K562 (cell line): Measurements from ENCODE around the gene SLC4A1. TPM values are rescaled to one million over a fixed set of nuclear protein-coding genes. Genes with fewer than 3 reads are reported as not detected.

Experiments used
- ATAC-seq: fragments of 200-7000 bp; cut with Tn5 transposase; 3 replicates; pipeline ENCODE4 v1.9.1; 2020; ENCODE audit warnings: moderate library complexity
- BruUV-seq: library from RNA; stranded (reverse); fragments of 400-500 nt; replicated peaks from 2 replicates; lab custom pipeline; 2021; lab: Mats Ljungman, UMichigan
- CTCF ChIA-PET: fragments of 300-600 bp; formaldehyde crosslinking; extraction: SDS; loops from one replicate; lab custom pipeline; 2021; ENCODE audit warnings: low intra/inter-chr PET ratio; lab: Yijun Ruan, JAX
- POLR2A ChIA-PET: fragments of 300-600, 350-650 bp; sonication (Branson Sonifier 250); formaldehyde crosslinking; extraction: SDS; loops from one replicate; lab custom pipeline; 2021; ENCODE audit warnings: antibody characterized with exemption, inconsistent platforms; lab: Yijun Ruan, JAX
- DNase-seq, 4 experiments: peaks; one replicate each; pipeline versions ENCODE4 v3.0.0 to v3.0.0-alpha.2; 2011 to 2018; ENCODE audit warnings: low spot score in 3 of 4, mixed read lengths in 3 of 4; ENCODE audit errors: extremely low read depth in 1 of 4
- FAIRE-seq: peaks from 2 replicates; lab custom pipeline; 2011; peaks lifted over from hg19 to GRCh38; lab: Jason Lieb, UNC
- H2AFZ ChIP-seq: 2 replicates; pipeline ENCODE4 v1.6.0; 2011; ENCODE audit warnings: low read depth, low read length, control low read depth, inconsistent platforms
- H3K27ac ChIP-seq: fragments of 200-600 bp; 3 replicates; pipeline ENCODE4 v1.8.0; 2011; ENCODE audit warnings: low read depth, mild to moderate bottlenecking, control low read depth, inconsistent platforms, low read length, moderate library complexity, mixed read lengths; ENCODE audit errors: extremely low read depth
- H3K27me3 ChIP-seq, 2 experiments: fragments of 300-600 bp in 1 of 2; 2 replicates in 1 of 2; 3 replicates in 1 of 2; pipeline versions ENCODE4 v1.6.0 to v1.8.0; 2011; ENCODE audit warnings: inconsistent platforms in 2 of 2, low read length in 2 of 2, mild to moderate bottlenecking in 1 of 2, mixed read lengths in 1 of 2, moderate library complexity in 1 of 2; ENCODE audit not compliant: control insufficient read depth in 2 of 2, insufficient read depth in 2 of 2
- H3K36me3 ChIP-seq: fragments of 300-600 bp; 3 replicates; pipeline ENCODE4 v1.8.0; 2011; ENCODE audit warnings: mild to moderate bottlenecking, low read length, inconsistent platforms; ENCODE audit not compliant: control insufficient read depth, insufficient read depth
- H3K4me1 ChIP-seq, 2 experiments: fragments of 200-600 bp in 1 of 2; replicated peaks in 1 of 2; 2 replicates in 1 of 2; 3 replicates in 1 of 2; pipeline versions ENCODE4 v1.5.1 to v1.8.0; 2011; ENCODE audit warnings: inconsistent platforms in 2 of 2, low read length in 2 of 2, mild to moderate bottlenecking in 1 of 2, mixed read lengths in 1 of 2, moderate library complexity in 1 of 2; ENCODE audit not compliant: control insufficient read depth in 2 of 2, insufficient read depth in 2 of 2
- H3K4me2 ChIP-seq: 2 replicates; pipeline ENCODE4 v1.6.1; 2011; ENCODE audit warnings: low read length, control low read depth, inconsistent platforms, mixed read lengths; ENCODE audit not compliant: insufficient read depth
- H3K4me3 ChIP-seq: fragments of 200-600 bp; sonication (generic), shearing (Covaris generic); 2 replicates; pipeline ENCODE4 v1.5.1; 2016; ENCODE audit warnings: control low read depth, inconsistent platforms
- H3K79me2 ChIP-seq: fragments of 200-600 bp; 3 replicates; pipeline ENCODE4 v1.8.0; 2011; ENCODE audit warnings: low read length, inconsistent platforms; ENCODE audit not compliant: control insufficient read depth, insufficient read depth
- H3K9ac ChIP-seq, 2 experiments: 2 replicates each; pipeline versions ENCODE4 v1.6.0 to v1.6.1; 2011; ENCODE audit warnings: low read depth in 2 of 2, low read length in 2 of 2, control low read depth in 1 of 2, inconsistent platforms in 1 of 2, mild to moderate bottlenecking in 1 of 2, mixed read lengths in 1 of 2; ENCODE audit not compliant: insufficient read depth in 1 of 2
- H3K9me1 ChIP-seq: one replicate; pipeline ENCODE4 v1.6.0; 2011; ENCODE audit warnings: inconsistent platforms, mild to moderate bottlenecking, low read length, moderate library complexity; ENCODE audit not compliant: control insufficient read depth, insufficient read depth
- H3K9me3 ChIP-seq: replicated peaks from 2 replicates; pipeline ENCODE4 v1.5.1; 2011; ENCODE audit warnings: low read depth, low read length, inconsistent platforms; ENCODE audit not compliant: control insufficient read depth, insufficient read depth
- H4K20me1 ChIP-seq: replicated peaks from 2 replicates; pipeline ENCODE4 v1.6.1; 2011; ENCODE audit warnings: low read length, inconsistent platforms, mixed read lengths; ENCODE audit not compliant: control insufficient read depth, insufficient read depth
- BCL6 ChIP-seq: fragments of 250-450 bp; sonication (Bioruptor Pico); IDR thresholded peaks from 2 replicates; pipeline ENCODE4 v1.4.0; 2020
- CBFA2T2 ChIP-seq: fragments of 450-650 bp; conservative IDR thresholded peaks from 2 replicates; pipeline ENCODE4 v1.6.1; 2017; ENCODE audit warnings: mild to moderate bottlenecking
- CBX1 ChIP-seq: sonication (generic); IDR thresholded peaks from 2 replicates; pipeline ENCODE4 v1.6.1; 2016; ENCODE audit warnings: antibody characterized with exemption, low read depth, mild to moderate bottlenecking
- FOXJ2 ChIP-seq: fragments of 200-800 bp; sonication (Bioruptor generic); IDR thresholded peaks from 2 replicates; pipeline ENCODE4 v1.6.1; 2016; ENCODE audit warnings: missing genetic modification characterization, missing compliant biosample characterization
- FOXK1 ChIP-seq: sonication (generic); formaldehyde crosslinking; IDR thresholded peaks from 2 replicates; pipeline ENCODE4 v1.8.0; 2022; ENCODE audit warnings: missing genetic modification reagents, mild to moderate bottlenecking, borderline replicate concordance
- MEF2A ChIP-seq: IDR thresholded peaks from 2 replicates; pipeline ENCODE4 v1.6.1; 2011; ENCODE audit warnings: low read depth, mild to moderate bottlenecking, low read length, moderate library complexity; ENCODE audit not compliant: control insufficient read depth
- MYNN ChIP-seq, 2 experiments: sonication (generic); formaldehyde crosslinking in 1 of 2; IDR thresholded peaks; 2 replicates each; pipeline versions ENCODE4 v1.5.0 to v1.6.1; 2016 to 2020; ENCODE audit warnings: antibody characterized with exemption in 1 of 2, missing genetic modification reagents in 1 of 2
- PHF8 ChIP-seq: fragments of 200-600 bp; sonication (generic); IDR thresholded peaks from 2 replicates; pipeline ENCODE4 v1.6.1; 2012; ENCODE audit warnings: mixed run types, mild to moderate bottlenecking, inconsistent platforms, low read length, moderate library complexity, borderline replicate concordance
- RFX7 ChIP-seq: fragments of 250-450 bp; sonication (Bioruptor Pico); IDR thresholded peaks from 2 replicates; pipeline ENCODE4 v1.5.1; 2021; ENCODE audit warnings: mild to moderate bottlenecking
- SMAD2 ChIP-seq: fragments of 150-350 bp; IDR thresholded peaks from 2 replicates; pipeline ENCODE4 v1.6.1; 2014; ENCODE audit warnings: low read depth, mild to moderate bottlenecking, low read length
- TRIM28 ChIP-seq: fragments of 450-650 bp; IDR thresholded peaks from 2 replicates; pipeline ENCODE4 v1.6.1; 2017
- ZNF668 ChIP-seq: fragments of 250-450 bp; sonication (Bioruptor Pico); IDR thresholded peaks from 2 replicates; pipeline ENCODE4 v1.8.0; 2022; ENCODE audit warnings: mild to moderate bottlenecking, inconsistent platforms
- WGBS: fragments of 100-300 bp; shearing (Covaris generic); methylation state at CpG from one replicate; pipeline ENCODE4 v1.1.6; 2016; ENCODE audit warnings: low coverage, mixed read lengths; ENCODE audit not compliant: insufficient coverage; ENCODE audit errors: missing lambda C conversion rate; 5-methylcytosine and 5-hydroxymethylcytosine counted together
- in situ Hi-C: fragments of 300-500 bp; cut with MboI; formaldehyde crosslinking; loops from 4 replicates; pipeline ENCODE4 v1.15.0; 2018; ENCODE audit warnings: inconsistent platforms, mixed read lengths
- intact Hi-C: fragments of 100-400 bp; cut with micrococcal nuclease; formaldehyde crosslinking; loops from 2 replicates; pipeline ENCODE4 v1.14.2; 2022
- polyA plus RNA-seq, 8 experiments: library from polyadenylated mRNA; depleted of rRNA in 4 of 8; stranded (reverse) in 5 of 8; unstranded in 3 of 8; fragments of >200 nt; fragmentation: Nextera tagmentation in 2 of 8; fragmentation: Illumina TruSeq in 1 of 8; extraction: Ambion mirVana in 2 of 8; extraction: Trizol in 1 of 8; gene quantifications; 2 replicates each; pipeline versions ENCODE4 v1.2.1 to v1.2.3, GENCODE V29; 2011 to 2014; ENCODE audit warnings: inconsistent platforms in 1 of 8, missing spikeins in 1 of 8
- total RNA-seq, 7 experiments: library from RNA; depleted of rRNA in 6 of 7; stranded (reverse); fragments of >200 nt in 6 of 7; fragmentation: Illumina TruSeq in 2 of 7; extraction: Trizol in 2 of 7; gene quantifications; 2 replicates each; pipeline versions ENCODE4 v1.2.1 to v1.2.3, GENCODE V29; 2011 to 2021; ENCODE audit warnings: low replicate concordance in 1 of 7
- TF ChIP-seq, protein P1 (sequence below): fragments of 450-650 bp; formaldehyde crosslinking; IDR thresholded peaks from 2 replicates; pipeline ENCODE4 v1.4.0; 2020; ENCODE audit warnings: mild to moderate bottlenecking
- TF ChIP-seq, protein P2 (sequence below): fragments of 250-450 bp; sonication (Bioruptor Pico); IDR thresholded peaks from 2 replicates; pipeline ENCODE4 v1.9.0; 2021; ENCODE audit warnings: mild to moderate bottlenecking
- TF ChIP-seq, protein P3 (sequence below): fragments of 450-650 bp; IDR thresholded peaks from 2 replicates; pipeline ENCODE4 v1.6.1; 2017; ENCODE audit warnings: antibody characterized with exemption, mild to moderate bottlenecking
- TF ChIP-seq, protein P4 (sequence below): IDR thresholded peaks from 2 replicates; pipeline ENCODE4 v1.6.1; 2012; ENCODE audit warnings: low read depth, low read length, improper control_type of control experiment, borderline replicate concordance

The SLC4A1 gene
- total and polyA plus RNA-seq, 9 of the 15 experiments (the other 6 are each of a cell fraction or from before 2014, with no cell fraction given) = 0.14 to 1.00 (median 0.53) TPM

DNA sequence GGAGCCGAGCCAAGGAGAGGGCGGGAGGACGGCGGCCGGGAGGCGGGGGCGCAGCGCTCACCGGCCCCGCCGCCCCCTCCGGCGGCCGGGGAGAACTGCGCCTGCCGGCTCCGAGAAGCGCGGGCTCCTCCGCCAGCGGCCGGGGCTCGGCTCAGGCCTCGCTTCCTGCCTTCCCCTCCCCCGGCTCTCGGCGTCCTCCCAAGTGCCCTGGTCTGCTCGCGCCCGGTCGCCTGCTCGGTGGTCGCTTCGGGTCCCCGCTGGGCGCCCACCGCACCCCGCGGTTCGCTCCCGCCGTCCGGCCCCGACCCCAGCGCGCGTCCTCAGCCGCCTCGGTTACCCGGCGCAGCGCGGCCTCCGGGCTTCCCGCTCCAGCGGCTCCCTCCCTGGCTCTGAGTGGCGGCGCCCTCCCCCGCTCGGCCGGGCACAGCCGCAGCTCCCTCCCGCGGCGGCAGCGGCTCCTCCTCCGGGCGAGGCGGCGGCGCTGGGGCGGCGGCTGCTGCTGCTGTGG lies 48.8 kb downstream of the SLC4A1 start:
- in situ Hi-C loops = no loop called here
- TF ChIP-seq PHF8 = peak; percentile 69; the same call in 1 of the 2 replicates
- TF ChIP-seq ZNF668 = no peak
- no peak for TF ChIP-seq FOXJ2 (tag)
- TF ChIP-seq MEF2A = no peak
- TF ChIP-seq, protein P1, sequence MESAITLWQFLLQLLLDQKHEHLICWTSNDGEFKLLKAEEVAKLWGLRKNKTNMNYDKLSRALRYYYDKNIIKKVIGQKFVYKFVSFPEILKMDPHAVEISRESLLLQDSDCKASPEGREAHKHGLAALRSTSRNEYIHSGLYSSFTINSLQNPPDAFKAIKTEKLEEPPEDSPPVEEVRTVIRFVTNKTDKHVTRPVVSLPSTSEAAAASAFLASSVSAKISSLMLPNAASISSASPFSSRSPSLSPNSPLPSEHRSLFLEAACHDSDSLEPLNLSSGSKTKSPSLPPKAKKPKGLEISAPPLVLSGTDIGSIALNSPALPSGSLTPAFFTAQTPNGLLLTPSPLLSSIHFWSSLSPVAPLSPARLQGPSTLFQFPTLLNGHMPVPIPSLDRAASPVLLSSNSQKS (CRISPR knock-in tag) = no peak
- TF ChIP-seq, protein P2, sequence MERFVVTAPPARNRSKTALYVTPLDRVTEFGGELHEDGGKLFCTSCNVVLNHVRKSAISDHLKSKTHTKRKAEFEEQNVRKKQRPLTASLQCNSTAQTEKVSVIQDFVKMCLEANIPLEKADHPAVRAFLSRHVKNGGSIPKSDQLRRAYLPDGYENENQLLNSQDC (CRISPR knock-in tag) = no peak
- no peak for TF ChIP-seq RFX7 (CRISPR knock-in tag)
- TF ChIP-seq, protein P3, sequence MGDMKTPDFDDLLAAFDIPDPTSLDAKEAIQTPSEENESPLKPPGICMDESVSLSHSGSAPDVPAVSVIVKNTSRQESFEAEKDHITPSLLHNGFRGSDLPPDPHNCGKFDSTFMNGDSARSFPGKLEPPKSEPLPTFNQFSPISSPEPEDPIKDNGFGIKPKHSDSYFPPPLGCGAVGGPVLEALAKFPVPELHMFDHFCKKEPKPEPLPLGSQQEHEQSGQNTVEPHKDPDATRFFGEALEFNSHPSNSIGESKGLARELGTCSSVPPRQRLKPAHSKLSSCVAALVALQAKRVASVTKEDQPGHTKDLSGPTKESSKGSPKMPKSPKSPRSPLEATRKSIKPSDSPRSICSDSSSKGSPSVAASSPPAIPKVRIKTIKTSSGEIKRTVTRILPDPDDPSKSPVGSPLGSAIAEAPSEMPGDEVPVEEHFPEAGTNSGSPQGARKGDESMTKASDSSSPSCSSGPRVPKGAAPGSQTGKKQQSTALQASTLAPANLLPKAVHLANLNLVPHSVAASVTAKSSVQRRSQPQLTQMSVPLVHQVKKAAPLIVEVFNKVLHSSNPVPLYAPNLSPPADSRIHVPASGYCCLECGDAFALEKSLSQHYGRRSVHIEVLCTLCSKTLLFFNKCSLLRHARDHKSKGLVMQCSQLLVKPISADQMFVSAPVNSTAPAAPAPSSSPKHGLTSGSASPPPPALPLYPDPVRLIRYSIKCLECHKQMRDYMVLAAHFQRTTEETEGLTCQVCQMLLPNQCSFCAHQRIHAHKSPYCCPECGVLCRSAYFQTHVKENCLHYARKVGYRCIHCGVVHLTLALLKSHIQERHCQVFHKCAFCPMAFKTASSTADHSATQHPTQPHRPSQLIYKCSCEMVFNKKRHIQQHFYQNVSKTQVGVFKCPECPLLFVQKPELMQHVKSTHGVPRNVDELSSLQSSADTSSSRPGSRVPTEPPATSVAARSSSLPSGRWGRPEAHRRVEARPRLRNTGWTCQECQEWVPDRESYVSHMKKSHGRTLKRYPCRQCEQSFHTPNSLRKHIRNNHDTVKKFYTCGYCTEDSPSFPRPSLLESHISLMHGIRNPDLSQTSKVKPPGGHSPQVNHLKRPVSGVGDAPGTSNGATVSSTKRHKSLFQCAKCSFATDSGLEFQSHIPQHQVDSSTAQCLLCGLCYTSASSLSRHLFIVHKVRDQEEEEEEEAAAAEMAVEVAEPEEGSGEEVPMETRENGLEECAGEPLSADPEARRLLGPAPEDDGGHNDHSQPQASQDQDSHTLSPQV = peak; percentile 49; the same call in 1 of the 2 replicates
- no peak for TF ChIP-seq CBFA2T2
- no peak for TF ChIP-seq FOXK1 (CRISPR knock-in tag)
- TF ChIP-seq, protein P4, sequence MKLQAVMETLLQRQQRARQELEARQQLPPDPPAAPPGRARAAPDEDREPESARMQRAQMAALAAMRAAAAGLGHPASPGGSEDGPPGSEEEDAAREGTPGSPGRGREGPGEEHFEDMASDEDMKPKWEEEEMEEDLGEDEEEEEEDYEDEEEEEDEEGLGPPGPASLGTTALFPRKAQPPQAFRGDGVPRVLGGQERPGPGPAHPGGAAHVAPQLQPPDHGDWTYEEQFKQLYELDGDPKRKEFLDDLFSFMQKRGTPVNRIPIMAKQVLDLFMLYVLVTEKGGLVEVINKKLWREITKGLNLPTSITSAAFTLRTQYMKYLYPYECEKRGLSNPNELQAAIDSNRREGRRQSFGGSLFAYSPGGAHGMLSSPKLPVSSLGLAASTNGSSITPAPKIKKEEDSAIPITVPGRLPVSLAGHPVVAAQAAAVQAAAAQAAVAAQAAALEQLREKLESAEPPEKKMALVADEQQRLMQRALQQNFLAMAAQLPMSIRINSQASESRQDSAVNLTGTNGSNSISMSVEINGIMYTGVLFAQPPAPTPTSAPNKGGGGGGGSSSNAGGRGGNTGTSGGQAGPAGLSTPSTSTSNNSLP = no peak
- no peak for TF ChIP-seq TRIM28
- TF ChIP-seq SMAD2 = no peak
- TF ChIP-seq BCL6 (CRISPR knock-in tag) = no peak
- no peak for TF ChIP-seq MYNN (IDR thresholded peaks at IDR 0.05)
- no peak for TF ChIP-seq MYNN (CRISPR knock-in tag; IDR thresholded peaks at IDR 0.05)
- TF ChIP-seq CBX1 = no peak; the same call in 1 of the 2 replicates

More for the DNA sequence above, 48.8 kb downstream of the SLC4A1 start:
- Histone ChIP-seq H3K4me1 (peaks cover 16 to 32% of the 10 kb centered on the region in 2 experiments), H3K9ac (peak overlapping the region; percentile 88 to 95; a peak in 3 of 4 replicates), H3K9me1 (no peaks in the 10 kb centered on the region), H3K36me3 (peaks cover 38% of the 10 kb centered on the region), H4K20me1 (no peaks in the 10 kb centered on the region), H3K4me2 (peak overlapping the region; percentile 80; the same call in 1 of the 2 replicates), H2AFZ (no peak overlapping the region; the same call in 1 of the 2 replicates), H3K4me3 (peak overlapping the region; percentile 83), H3K27me3 (no peaks in the 10 kb centered on the region), H3K9me3 (no peaks in the 10 kb centered on the region), H3K27ac (peak overlapping the region; percentile 98), H3K79me2 (peaks cover 47% of the 10 kb centered on the region)
- ChIA-PET CTCF (interaction anchor here (0.6 to 1.2 kb wide), 2 partner anchors 9 to 41 kb away, joined by 3 to 4 read pairs; no protein-coding TSS in a partner anchor), POLR2A (interaction anchor here (0.6 to 2.8 kb wide), 10 partner anchors 8 to 411 kb away, joined by 3 to 16 read pairs (median 3); partner anchors contain the start of gene SLC25A39)
- no peak for FAIRE-seq
- WGBS = 1% methylated on average over 39 of the region's 73 CpGs
- intact Hi-C loops = no loop called here
- BruUV-seq = no TSS peak
- peak; percentile 53 for ATAC-seq
- DNase-seq = peak in 3 of 4 experiments; percentile 74 to 79 (median 76)
